Measurements from ENCODE around the gene TSHZ3.

The TSHZ3 gene

DNA sequence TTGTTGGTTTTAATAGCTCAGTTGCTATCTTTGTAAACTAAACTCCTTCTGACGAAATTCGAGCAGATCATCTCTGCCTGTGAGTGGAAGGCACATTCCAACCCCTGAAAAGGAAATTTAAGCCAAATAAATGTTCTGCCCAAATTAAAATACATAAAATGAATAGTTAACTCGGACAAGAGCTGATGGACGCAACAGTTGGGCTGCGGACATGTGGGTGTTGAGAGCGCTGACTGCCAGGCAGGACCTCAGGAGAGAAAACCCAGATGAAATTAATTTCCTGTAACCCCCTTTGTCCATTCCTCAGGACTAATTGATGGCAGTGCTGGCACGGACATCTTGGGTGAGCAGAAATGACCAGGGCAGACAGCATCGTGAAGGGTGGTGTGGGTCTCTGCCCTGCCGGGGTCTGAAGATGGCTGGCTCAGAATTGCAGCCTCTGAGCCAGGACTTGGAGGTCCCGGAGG, 86.5 kb downstream of the TSHZ3 start:
- POLR2A ChIA-PET, result no interaction called here

DNA sequence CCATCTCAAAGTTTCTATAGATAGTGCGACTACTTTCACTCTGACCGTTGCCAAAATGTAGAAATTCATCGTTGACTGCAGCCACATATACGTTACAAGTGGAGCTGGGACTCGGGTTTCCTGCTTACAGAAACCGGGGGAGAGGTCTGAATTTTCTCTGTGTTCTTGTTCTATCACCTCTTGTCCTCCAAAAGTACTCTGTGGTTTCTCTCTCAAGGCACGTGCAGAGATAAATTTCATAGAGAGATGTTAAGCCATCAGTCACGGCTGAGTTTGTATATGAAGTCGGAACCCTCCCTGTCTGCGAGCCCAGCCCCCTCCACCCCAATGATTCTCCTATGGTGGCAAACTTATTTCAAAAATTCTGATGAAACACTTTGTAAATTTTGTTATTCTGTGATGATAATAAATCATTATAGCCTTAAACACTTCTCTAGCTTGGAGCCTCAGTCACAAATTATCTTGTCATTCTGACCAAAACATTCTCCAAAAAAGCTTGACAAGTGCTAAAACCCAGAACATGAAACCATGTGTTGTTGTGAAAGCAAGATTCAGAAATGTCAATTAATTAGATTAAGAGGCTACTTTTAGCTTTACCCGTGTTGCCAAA, 87.5 kb downstream of the TSHZ3 start:
- POLR2A ChIA-PET, result no interaction called here
- CTCF ChIA-PET, result interaction anchor here (0.6 kb wide), 1 partner anchor 86 kb away, joined by 8 read pairs; no protein-coding TSS in a partner anchor
- TF ChIP-seq FOXM1 (IDR thresholded peaks at IDR 0.05; ENCODE audit: borderline replicate concordance), result no peak
- no peak for TF ChIP-seq CTBP1 (IDR thresholded peaks at IDR 0.05; ENCODE audit: borderline replicate concordance)
- TF ChIP-seq NFRKB (IDR thresholded peaks at IDR 0.05), result no peak
- TF ChIP-seq ARNT (IDR thresholded peaks at IDR 0.05), result no peak
- no peak for TF ChIP-seq SUZ12 (IDR thresholded peaks at IDR 0.05)
- DNase-seq (ENCODE audit: extremely low spot score), result no peak

More for the DNA sequence above, 86.5 kb downstream of the TSHZ3 start:
- CTCF ChIA-PET, result no interaction called here
- DNase-seq (ENCODE audit: extremely low spot score), result no peak
- no peak for TF ChIP-seq LEF1 (IDR thresholded peaks at IDR 0.05; ENCODE audit: borderline replicate concordance)
- no peak for TF ChIP-seq HDGF (IDR thresholded peaks at IDR 0.05; ENCODE audit: borderline replicate concordance)
- TF ChIP-seq ELF4 (IDR thresholded peaks at IDR 0.05), result no peak
- no peak for TF ChIP-seq TARDBP (IDR thresholded peaks at IDR 0.05)
- no peak for TF ChIP-seq ARNT (IDR thresholded peaks at IDR 0.05)
- TF ChIP-seq CTBP1 (IDR thresholded peaks at IDR 0.05; ENCODE audit: borderline replicate concordance), result no peak
- no peak for TF ChIP-seq SUZ12 (IDR thresholded peaks at IDR 0.05)
- no peak for TF ChIP-seq NFRKB (IDR thresholded peaks at IDR 0.05)
- no peak for TF ChIP-seq ZNF384 (IDR thresholded peaks at IDR 0.05)
- TF ChIP-seq FOXK2 (IDR thresholded peaks at IDR 0.05), result no peak
- TF ChIP-seq L3MBTL2 (conservative IDR thresholded peaks at IDR 0.05), result no peak
- TF ChIP-seq FOXA1 (IDR thresholded peaks at IDR 0.05), result no peak
- TF ChIP-seq, protein P1, sequence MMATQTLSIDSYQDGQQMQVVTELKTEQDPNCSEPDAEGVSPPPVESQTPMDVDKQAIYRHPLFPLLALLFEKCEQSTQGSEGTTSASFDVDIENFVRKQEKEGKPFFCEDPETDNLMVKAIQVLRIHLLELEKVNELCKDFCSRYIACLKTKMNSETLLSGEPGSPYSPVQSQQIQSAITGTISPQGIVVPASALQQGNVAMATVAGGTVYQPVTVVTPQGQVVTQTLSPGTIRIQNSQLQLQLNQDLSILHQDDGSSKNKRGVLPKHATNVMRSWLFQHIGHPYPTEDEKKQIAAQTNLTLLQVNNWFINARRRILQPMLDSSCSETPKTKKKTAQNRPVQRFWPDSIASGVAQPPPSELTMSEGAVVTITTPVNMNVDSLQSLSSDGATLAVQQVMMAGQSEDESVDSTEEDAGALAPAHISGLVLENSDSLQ (IDR thresholded peaks at IDR 0.05), result no peak
- TF ChIP-seq BHLHE40 (IDR thresholded peaks at IDR 0.05; ENCODE audit: borderline replicate concordance), result no peak
- TF ChIP-seq SP1 (IDR thresholded peaks at IDR 0.05), result no peak
- TF ChIP-seq FOXM1 (IDR thresholded peaks at IDR 0.05; ENCODE audit: borderline replicate concordance), result no peak

DNA sequence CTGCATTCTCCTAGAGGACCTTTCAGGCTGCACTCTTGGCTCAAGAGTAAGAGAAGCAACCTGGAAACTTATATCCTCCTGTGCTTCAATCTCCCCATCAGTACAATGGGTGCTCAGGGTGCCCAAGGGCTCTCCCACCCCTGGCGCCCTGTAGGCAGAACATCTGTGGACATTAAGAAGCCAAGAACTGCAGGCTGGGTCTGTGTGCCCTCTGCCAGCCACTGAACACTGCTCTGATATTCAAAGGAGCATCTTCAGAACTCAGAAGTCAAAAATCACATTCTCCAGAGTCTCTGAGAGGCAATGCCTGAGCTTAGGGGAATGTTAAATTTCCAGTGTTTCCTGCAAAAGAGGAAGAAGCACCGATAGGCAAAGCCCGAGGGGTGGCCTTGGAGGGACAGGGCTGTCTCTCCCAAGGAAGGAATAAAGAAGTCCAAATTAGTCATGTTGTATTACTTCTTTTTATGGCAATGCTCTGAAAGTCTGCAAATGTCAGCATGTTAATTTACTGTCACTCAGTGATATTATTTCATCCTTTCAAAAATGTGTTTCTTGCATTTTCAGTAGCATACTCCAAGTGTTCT, 88.1 kb downstream of the TSHZ3 start:
- DNase-seq (ENCODE audit: extremely low spot score), result no peak
- ChIA-PET CTCF (no interaction called here), POLR2A (no interaction called here)
- no peak for TF ChIP-seq FOXK2 (IDR thresholded peaks at IDR 0.05)
- TF ChIP-seq TARDBP (IDR thresholded peaks at IDR 0.05), result no peak
- TF ChIP-seq ZNF384 (IDR thresholded peaks at IDR 0.05), result no peak
- no peak for TF ChIP-seq FOXM1 (IDR thresholded peaks at IDR 0.05; ENCODE audit: borderline replicate concordance)

DNA sequence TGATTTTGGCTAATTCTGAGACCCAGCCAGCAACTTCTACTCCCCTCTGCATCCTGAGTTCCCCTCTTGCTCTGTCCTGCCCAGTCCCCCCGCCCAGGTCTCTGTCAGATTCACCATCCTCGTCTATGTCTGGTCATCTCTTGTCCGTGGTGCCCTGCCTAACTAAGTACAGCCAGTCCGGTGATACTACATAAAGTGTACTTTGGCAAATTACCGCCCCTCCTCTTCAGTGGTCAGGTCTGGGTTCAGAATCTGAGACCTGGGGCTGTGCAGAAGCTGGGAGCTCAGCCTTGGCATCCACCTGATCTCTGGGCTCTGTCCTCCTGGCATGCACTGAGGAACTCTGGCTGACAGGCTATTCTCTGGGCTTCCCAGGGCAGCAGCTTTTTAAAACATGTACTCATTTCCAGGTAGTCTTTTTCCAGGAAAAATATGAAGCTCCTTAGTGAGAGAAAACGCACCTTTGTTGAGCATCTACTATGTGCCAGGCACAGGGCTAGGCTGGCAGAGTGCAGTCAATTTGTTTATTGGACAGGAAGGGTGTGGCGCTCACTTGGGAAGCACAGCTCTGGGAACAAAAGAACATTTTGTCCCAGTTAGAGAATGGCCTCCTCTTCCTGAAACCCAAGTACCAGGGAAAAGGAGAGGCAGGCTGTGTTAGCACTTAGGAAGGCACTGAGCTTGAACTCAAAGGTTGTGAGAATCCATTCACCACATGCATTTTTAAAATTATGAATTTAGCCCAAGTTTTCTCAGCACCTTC, 88.9 kb downstream of the TSHZ3 start:
- ChIA-PET POLR2A (no interaction called here), CTCF (no interaction called here)
- no peak for TF ChIP-seq BHLHE40 (IDR thresholded peaks at IDR 0.05; ENCODE audit: borderline replicate concordance)
- no peak for TF ChIP-seq SUZ12 (IDR thresholded peaks at IDR 0.05)
- no peak for TF ChIP-seq LEF1 (IDR thresholded peaks at IDR 0.05; ENCODE audit: borderline replicate concordance)
- TF ChIP-seq FOXK2 (IDR thresholded peaks at IDR 0.05), result no peak
- no peak for TF ChIP-seq NFRKB (IDR thresholded peaks at IDR 0.05)
- no peak for TF ChIP-seq L3MBTL2 (conservative IDR thresholded peaks at IDR 0.05)
- TF ChIP-seq ELF4 (IDR thresholded peaks at IDR 0.05), result no peak
- no peak for TF ChIP-seq CTBP1 (IDR thresholded peaks at IDR 0.05; ENCODE audit: borderline replicate concordance)
- TF ChIP-seq ARNT (IDR thresholded peaks at IDR 0.05), result no peak
- TF ChIP-seq TARDBP (IDR thresholded peaks at IDR 0.05), result no peak
- no peak for DNase-seq (ENCODE audit: extremely low spot score)

DNA sequence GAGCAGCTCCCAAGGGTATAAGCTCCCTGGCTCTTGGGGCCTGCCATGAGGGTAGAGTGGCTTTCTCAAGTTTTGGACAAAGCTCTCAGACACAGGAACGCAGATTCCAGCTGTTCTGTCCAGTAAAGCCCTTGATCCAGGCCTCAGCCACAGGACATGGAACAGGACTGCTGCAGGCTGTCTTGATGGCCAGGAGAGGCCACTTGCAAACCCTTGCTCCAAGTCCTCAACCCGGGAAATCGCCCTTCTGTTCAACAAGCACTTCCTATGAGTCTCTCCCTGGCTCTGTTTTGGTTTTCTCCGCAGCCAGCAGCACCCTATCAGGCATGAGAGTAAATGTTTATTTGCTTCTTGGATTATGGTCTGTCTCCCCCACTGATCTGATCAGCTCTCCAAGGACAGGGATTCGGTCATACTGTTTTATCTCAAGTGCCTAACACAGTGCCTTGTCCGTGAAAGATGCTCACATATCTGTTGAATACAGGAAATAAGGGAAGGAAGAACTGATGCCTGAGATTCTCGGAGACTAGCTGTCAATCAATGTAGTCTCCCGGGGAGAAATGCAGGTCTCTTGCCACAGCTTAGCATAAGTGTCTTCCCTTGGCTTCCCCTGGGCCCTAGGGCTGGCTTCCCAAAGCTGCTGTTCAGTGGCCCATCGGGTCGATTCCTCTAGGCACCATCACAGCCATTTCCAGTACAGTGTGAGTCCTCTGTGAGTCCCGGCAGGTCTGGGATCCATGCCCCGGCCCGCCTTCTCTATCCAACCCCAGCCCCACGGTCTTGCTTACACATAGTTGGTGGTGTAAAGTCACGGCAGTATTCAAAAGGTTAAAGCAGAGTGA, 90.8 kb downstream of the TSHZ3 start:
- ChIA-PET CTCF (no interaction called here), POLR2A (no interaction called here)
- DNase-seq (ENCODE audit: extremely low spot score), result no peak
- TF ChIP-seq, protein P1 (IDR thresholded peaks at IDR 0.05), result peak; percentile 73
- TF ChIP-seq FOXK2 (IDR thresholded peaks at IDR 0.05), result no peak

GRCh38 chr19:31257426-31258130, 91.7 kb downstream of the TSHZ3 start:
- ChIA-PET POLR2A (no interaction called here), CTCF (no interaction called here)

More at GRCh38 chr19:31257426-31258130, 91.7 kb downstream of the TSHZ3 start:
- no peak for DNase-seq (ENCODE audit: extremely low spot score)
- TF ChIP-seq FOXM1 (IDR thresholded peaks at IDR 0.05; ENCODE audit: borderline replicate concordance) (no peak), HDGF (IDR thresholded peaks at IDR 0.05; ENCODE audit: borderline replicate concordance) (no peak)

All from HEK293T (cell line).